AG04449 (cell line): ENCODE measurements around the gene KISS1R.

Source experiments
- CTCF ChIA-PET: fragments of 350-600 bp; formaldehyde crosslinking; extraction: SDS; loops from one replicate; lab custom pipeline; 2021; ENCODE audit warnings: antibody characterized with exemption; lab: Yijun Ruan, JAX
- POLR2A ChIA-PET: fragments of 400-600, 350-600 bp; formaldehyde crosslinking; extraction: SDS; loops from one replicate; lab custom pipeline; 2020; ENCODE audit warnings: antibody characterized with exemption, inconsistent platforms; lab: Yijun Ruan, JAX
- DNase-seq: peaks from one replicate; pipeline ENCODE4 v3.0.0-alpha.2; 2010; ENCODE audit warnings: low read depth, low spot score
- H3K4me3 ChIP-seq: 2 replicates; pipeline ENCODE4 v1.5.1; 2011; ENCODE audit warnings: low read depth, mild to moderate bottlenecking, control low read depth, low read length
- CTCF ChIP-seq: IDR thresholded peaks from one replicate; pipeline ENCODE4 v1.5.1; 2011; ENCODE audit warnings: mild to moderate bottlenecking, moderate library complexity, low read length, control low read depth, inconsistent platforms; ENCODE audit not compliant: insufficient read depth; ENCODE audit errors: missing control alignments

KISS1R gene

DNA sequence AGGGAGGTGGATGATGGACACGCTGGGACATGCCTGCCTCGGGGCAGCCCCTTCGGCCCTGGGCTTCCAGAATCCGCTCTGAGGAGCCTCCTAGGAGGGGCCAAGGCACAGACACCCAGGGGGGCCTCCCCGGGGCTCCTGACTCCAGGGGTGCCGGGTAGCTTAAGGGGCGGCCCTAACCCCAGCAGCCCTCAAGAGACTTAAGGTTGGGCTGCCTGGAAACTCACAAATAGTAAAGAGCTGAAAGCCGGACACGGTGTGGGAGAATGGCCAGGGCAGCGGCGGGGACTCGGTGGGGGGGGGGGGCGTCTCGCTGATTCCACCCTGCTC lies 16.4 kb downstream of the KISS1R start:
- TF ChIP-seq CTCF, result no peak
- no peak overlapping the region; the same call in 1 of the 2 replicates for H3K4me3 ChIP-seq
- no peak for DNase-seq
- POLR2A ChIA-PET, result interaction anchor here (1.3 kb wide), 1 partner anchor 23 kb away, joined by 7 read pairs; no protein-coding TSS in a partner anchor
- CTCF ChIA-PET, result interaction anchor here (0.8 to 2.7 kb wide), 6 partner anchors 11 to 66 kb away, joined by 3 to 12 read pairs (median 7); partner anchors contain the start of gene WDR18

- CTCF ChIA-PET, result interaction anchor here (1.3 to 2.7 kb wide), 5 partner anchors 11 to 310 kb away, joined by 3 to 12 read pairs (median 10); partner anchors contain the start of gene WDR18
- no peak overlapping the region for H3K4me3 ChIP-seq
- TF ChIP-seq CTCF, result no peak
- POLR2A ChIA-PET, result interaction anchor here (0.7 to 1.3 kb wide), 2 partner anchors 13 to 22 kb away, joined by 3 to 7 read pairs; no protein-coding TSS in a partner anchor
- no peak for DNase-seq
Observed at GRCh38 chr19:934197-934840, 17.2 kb downstream of the KISS1R start.

- DNase-seq, result no peak
- CTCF ChIA-PET, result interaction anchor here (1.4 to 2.1 kb wide), 3 partner anchors 10 to 309 kb away, joined by 3 to 12 read pairs (median 4); partner anchors contain the start of gene WDR18
- no peak for TF ChIP-seq CTCF
Observed at GRCh38 chr19:934865-935479, 17.8 kb downstream of the KISS1R start.

GRCh38 chr19:936175-936546 lies 19.0 kb downstream of the KISS1R start:
- ChIA-PET CTCF (interaction anchor here (1.2 to 1.6 kb wide), 3 partner anchors 9 to 48 kb away, joined by 4 read pairs; partner anchors contain the start of gene WDR18), POLR2A (no interaction called here)
- no peak overlapping the region for H3K4me3 ChIP-seq
- no peak for DNase-seq
- no peak for TF ChIP-seq CTCF

More at GRCh38 chr19:934865-935479, 17.8 kb downstream of the KISS1R start:
- H3K4me3 ChIP-seq, result no peak overlapping the region
- POLR2A ChIA-PET, result interaction anchor here (0.7 kb wide), 1 partner anchor 12 kb away, joined by 3 read pairs; no protein-coding TSS in a partner anchor

GRCh38 chr19:937259-937694 lies 20.1 kb downstream of the KISS1R start:
- CTCF ChIA-PET, result no interaction called here
- no peak for TF ChIP-seq CTCF
- POLR2A ChIA-PET, result no interaction called here
- no peak for DNase-seq
- H3K4me3 ChIP-seq, result no peak overlapping the region
